H1 (cell line): ENCODE data around the gene CEP192. TPM values are rescaled to one million over a fixed set of nuclear protein-coding genes. Genes with fewer than 3 reads are reported as not detected.

Experiments used
- CTCF ChIA-PET: fragments of 300-600 bp; sonication (Branson Sonifier 250); formaldehyde crosslinking; loops from one replicate; lab custom pipeline; 2021; ENCODE audit not compliant: partially characterized antibody; lab: Charles Lee
- POLR2A ChIA-PET: fragments of 300-600 bp; sonication (Branson Sonifier 250); formaldehyde crosslinking; loops from one replicate; lab custom pipeline; 2021; ENCODE audit warnings: inconsistent platforms; ENCODE audit not compliant: partially characterized antibody; lab: Charles Lee
- DNase-seq, 2 experiments: peaks; one replicate each; pipeline versions ENCODE4 v3.0.0 to v3.0.0-alpha.2; 2010 to 2022; ENCODE audit warnings: low spot score in 2 of 2, low read depth in 1 of 2, mixed read lengths in 1 of 2
- FAIRE-seq: peaks from 2 replicates; lab custom pipeline; 2011; peaks lifted over from hg19 to GRCh38; lab: Jason Lieb, UNC
- H2AFZ ChIP-seq: 2 replicates; pipeline ENCODE4 v1.8.1; 2012; ENCODE audit warnings: low read length, inconsistent platforms
- H2AK5ac ChIP-seq: 2 replicates; pipeline ENCODE4 v1.6.1; 2013; ENCODE audit warnings: low read depth, low read length
- H2BK120ac ChIP-seq: replicated peaks from 2 replicates; pipeline ENCODE3; 2013; ENCODE audit warnings: low read depth, low read length, inconsistent platforms
- H2BK12ac ChIP-seq: 2 replicates; pipeline ENCODE4 v1.6.1; 2013; ENCODE audit warnings: low read depth, low read length
- H2BK15ac ChIP-seq: 2 replicates; pipeline ENCODE4 v1.6.1; 2013; ENCODE audit warnings: low read length
- H2BK20ac ChIP-seq: 2 replicates; pipeline ENCODE4 v1.6.1; 2013; ENCODE audit warnings: low read length
- H2BK5ac ChIP-seq: 2 replicates; pipeline ENCODE4 v1.6.1; 2013; ENCODE audit warnings: low read depth, low read length
- H3K14ac ChIP-seq: 2 replicates; pipeline ENCODE4 v1.6.1; 2013; ENCODE audit warnings: inconsistent platforms; ENCODE audit not compliant: insufficient read length
- H3K18ac ChIP-seq: 2 replicates; pipeline ENCODE4 v1.6.1; 2013; ENCODE audit warnings: low read length; ENCODE audit errors: extremely low read depth
- H3K23ac ChIP-seq: 2 replicates; pipeline ENCODE4 v1.6.1; 2013; ENCODE audit warnings: inconsistent platforms; ENCODE audit not compliant: insufficient read length
- H3K23me2 ChIP-seq: 2 replicates; pipeline ENCODE4 v1.6.1; 2013; ENCODE audit warnings: low read depth, low read length
- H3K27ac ChIP-seq: 2 replicates; pipeline ENCODE4 v1.6.1; 2011; ENCODE audit warnings: low read depth, low read length, inconsistent platforms
- H3K27me3 ChIP-seq, 4 experiments: replicated peaks in 1 of 4; 1 replicate in 1 of 4; 2 replicates in 3 of 4; pipeline versions ENCODE4 v1.6.1 to v1.8.1; 2011 to 2013; ENCODE audit warnings: low read length in 3 of 4, mild to moderate bottlenecking in 3 of 4, inconsistent platforms in 2 of 4, mixed read lengths in 2 of 4, moderate library complexity in 1 of 4; ENCODE audit not compliant: control insufficient read depth in 3 of 4, insufficient read depth in 3 of 4; ENCODE audit errors: extremely low read depth in 1 of 4
- H3K36me3 ChIP-seq, 4 experiments: 2 replicates each; pipeline versions ENCODE4 v1.6.1 to v1.8.1; 2011 to 2013; ENCODE audit warnings: mild to moderate bottlenecking in 4 of 4, low read length in 3 of 4, moderate library complexity in 2 of 4, control low read depth in 1 of 4, inconsistent platforms in 1 of 4; ENCODE audit not compliant: insufficient read depth in 4 of 4, control insufficient read depth in 2 of 4
- H3K4ac ChIP-seq: replicated peaks from 2 replicates; pipeline ENCODE3; 2013; ENCODE audit warnings: low read length, low read depth, mixed read lengths, inconsistent platforms; ENCODE audit not compliant: insufficient read length
- H3K4me1 ChIP-seq, 4 experiments: replicated peaks in 1 of 4; 1 replicate in 1 of 4; 2 replicates in 3 of 4; pipeline versions ENCODE4 v1.6.1 to v1.8.1; 2011 to 2013; ENCODE audit warnings: low read length in 3 of 4, inconsistent platforms in 2 of 4, mixed read lengths in 1 of 4; ENCODE audit not compliant: insufficient read depth in 4 of 4, control insufficient read depth in 3 of 4
- H3K4me2 ChIP-seq, 2 experiments: 2 replicates each; pipeline versions ENCODE4 v1.6.1 to v1.8.1; 2011 to 2013; ENCODE audit warnings: low read depth in 2 of 2, low read length in 2 of 2, control low read depth in 1 of 2, inconsistent platforms in 1 of 2, mild to moderate bottlenecking in 1 of 2; ENCODE audit not compliant: insufficient read depth in 1 of 2
- H3K4me3 ChIP-seq, 4 experiments: fragments of 200-600, 300-600 bp in 1 of 4; sonication (generic), shearing (Covaris generic), sonication (Bioruptor Twin) in 1 of 4; 2 replicates each; pipeline versions ENCODE4 v1.5.1 to v1.8.1; 2011 to 2016; ENCODE audit warnings: low read length in 4 of 4, low read depth in 3 of 4, control low read depth in 2 of 4, inconsistent platforms in 2 of 4, mild to moderate bottlenecking in 2 of 4, mixed read lengths in 1 of 4, moderate library complexity in 1 of 4; ENCODE audit not compliant: insufficient read depth in 2 of 4; ENCODE audit errors: extremely low read depth in 1 of 4
- H3K56ac ChIP-seq: replicated peaks from 2 replicates; pipeline ENCODE3; 2013; ENCODE audit warnings: low read depth, mild to moderate bottlenecking, mixed read lengths, low read length, inconsistent platforms; ENCODE audit not compliant: insufficient read length
- H3K79me1 ChIP-seq: 2 replicates; pipeline ENCODE4 v1.6.1; 2013; ENCODE audit warnings: low read depth, low read length, control low read depth
- H3K79me2 ChIP-seq, 2 experiments: 2 replicates each; pipeline versions ENCODE4 v1.6.1 to v1.8.1; 2012 to 2013; ENCODE audit warnings: low read length in 2 of 2, mild to moderate bottlenecking in 2 of 2, inconsistent platforms in 1 of 2; ENCODE audit not compliant: insufficient read depth in 2 of 2, control insufficient read depth in 1 of 2
- H3K9ac ChIP-seq, 4 experiments: replicated peaks in 1 of 4; 1 replicate in 1 of 4; 2 replicates in 3 of 4; pipeline versions ENCODE4 v1.6.1 to v1.8.1; 2011 to 2013; ENCODE audit warnings: low read depth in 3 of 4, low read length in 3 of 4, control low read depth in 2 of 4, mild to moderate bottlenecking in 2 of 4, moderate library complexity in 2 of 4, inconsistent platforms in 1 of 4; ENCODE audit errors: extremely low read depth in 1 of 4
- H3K9me3 ChIP-seq, 2 experiments: 2 replicates each; pipeline versions ENCODE4 v1.6.1 to v1.8.1; 2012 to 2013; ENCODE audit warnings: mild to moderate bottlenecking in 2 of 2, moderate library complexity in 2 of 2, control low read depth in 1 of 2, inconsistent platforms in 1 of 2, low read depth in 1 of 2, low read length in 1 of 2, mixed read lengths in 1 of 2; ENCODE audit not compliant: insufficient read depth in 2 of 2
- H4K20me1 ChIP-seq, 2 experiments: replicated peaks in 1 of 2; 2 replicates each; pipeline versions ENCODE3 to v1.8.1; 2011 to 2013; ENCODE audit warnings: inconsistent platforms in 2 of 2, low read length in 2 of 2, mild to moderate bottlenecking in 1 of 2; ENCODE audit not compliant: insufficient read depth in 2 of 2, control insufficient read depth in 1 of 2
- H4K5ac ChIP-seq: 2 replicates; pipeline ENCODE4 v1.6.1; 2013; ENCODE audit warnings: low read length, low read depth, mixed read lengths, inconsistent platforms; ENCODE audit not compliant: insufficient read length
- H4K8ac ChIP-seq: 2 replicates; pipeline ENCODE4 v1.8.0; 2013; ENCODE audit warnings: mild to moderate bottlenecking, moderate library complexity, low read length, inconsistent platforms; ENCODE audit not compliant: insufficient read depth; ENCODE audit errors: extremely low read depth
- H4K91ac ChIP-seq: replicated peaks from 2 replicates; pipeline ENCODE3; 2013; ENCODE audit warnings: low read length, mixed read lengths, inconsistent platforms; ENCODE audit not compliant: insufficient read length
- ASH2L ChIP-seq: fragments of 200-600, 300-600 bp; sonication (generic); IDR thresholded peaks from one replicate; pipeline ENCODE4 v1.7.1; 2017; ENCODE audit warnings: low read length
- BACH1 ChIP-seq: IDR thresholded peaks from 2 replicates; pipeline ENCODE4 v1.6.1; 2012; ENCODE audit warnings: low read length, improper control_type of control experiment
- CBX8 ChIP-seq: fragments of 300-800, 300-1000 bp; sonication (generic); IDR thresholded peaks from 2 replicates; pipeline ENCODE4 v1.7.1; 2016; ENCODE audit warnings: low read depth, low read length, borderline replicate concordance
- CTBP2 ChIP-seq: IDR thresholded peaks from 2 replicates; pipeline ENCODE4 v1.7.0; 2011; ENCODE audit warnings: borderline replicate concordance, mild to moderate bottlenecking, moderate library complexity, mixed read lengths, low read length; ENCODE audit not compliant: insufficient read depth, insufficient read length
- EZH2 ChIP-seq: fragments of 200-600 bp; sonication (generic); IDR thresholded peaks from 2 replicates; pipeline ENCODE4 v1.7.1; 2012; ENCODE audit warnings: low read depth, mild to moderate bottlenecking, moderate library complexity, low read length, inconsistent platforms; ENCODE audit not compliant: severe bottlenecking
- KDM4A ChIP-seq: IDR thresholded peaks from one replicate; pipeline ENCODE4 v1.7.1; 2012; ENCODE audit warnings: low read depth, mild to moderate bottlenecking, moderate library complexity, low read length, inconsistent platforms; ENCODE audit not compliant: severe bottlenecking
- NANOG ChIP-seq: IDR thresholded peaks from 2 replicates; pipeline ENCODE4 v1.6.1; 2011; ENCODE audit warnings: low read length, low read depth, mild to moderate bottlenecking, inconsistent platforms; ENCODE audit not compliant: insufficient read depth, poor library complexity, severe bottlenecking
- RFX5 ChIP-seq: IDR thresholded peaks from 2 replicates; pipeline ENCODE4 v1.6.1; 2011; ENCODE audit warnings: low read depth, low read length, improper control_type of control experiment, borderline replicate concordance
- SIRT6 ChIP-seq: IDR thresholded peaks from one replicate; pipeline ENCODE4 v1.7.1; 2012; ENCODE audit warnings: low read length, inconsistent platforms
- ZNF274 ChIP-seq: IDR thresholded peaks from 2 replicates; pipeline ENCODE4 v1.7.0; 2012; ENCODE audit warnings: low read length, borderline replicate concordance; ENCODE audit errors: extremely low read depth
- WGBS, 2 experiments: shearing (Covaris generic) in 1 of 2; methylation state at CpG; one replicate each; pipeline versions ENCODE4 v1.1.6 to v1.1.7; 2013 to 2015; ENCODE audit warnings: low lambda C conversion rate in 2 of 2, mixed read lengths in 2 of 2, inconsistent platforms in 1 of 2, low coverage in 1 of 2, missing lambda C conversion rate in 1 of 2; ENCODE audit not compliant: insufficient replicate concordance in 2 of 2, insufficient coverage in 1 of 2, insufficient read length in 1 of 2; ENCODE audit errors: extremely low coverage in 1 of 2, missing lambda C conversion rate in 1 of 2; 5-methylcytosine and 5-hydroxymethylcytosine counted together
- polyA plus RNA-seq, 7 experiments: library from polyadenylated mRNA; depleted of rRNA in 3 of 7; stranded (reverse) in 5 of 7; unstranded in 2 of 7; fragments of >200 nt in 5 of 7; fragments of 200-250 nt in 2 of 7; gene quantifications; 1 replicate in 5 of 7; 2 replicates in 1 of 7; 4 replicates in 1 of 7; pipeline versions ENCODE4 v1.2.1 to v1.2.3, GENCODE V29; 2011 to 2013; ENCODE audit warnings: missing spikeins in 2 of 7, mixed read lengths in 2 of 7
- total RNA-seq: library from RNA; stranded (reverse); fragmentation: NEBNext Ultra II Directional; extraction: Animal tissue kit (Norgen Biotek cat#: 25700); gene quantifications from 2 replicates; pipeline ENCODE4 v1.2.1, GENCODE V29; 2021
- TF ChIP-seq, protein P1 (sequence below): IDR thresholded peaks from 2 replicates; pipeline ENCODE4 v1.6.1; 2011; ENCODE audit warnings: low read length, improper control_type of control experiment

The CEP192 gene
- total and polyA plus RNA-seq, 2 of the 8 experiments (the other 6 are each of a cell fraction or from before 2014, with no cell fraction given), result 13.4 to 23.1 TPM

DNA sequence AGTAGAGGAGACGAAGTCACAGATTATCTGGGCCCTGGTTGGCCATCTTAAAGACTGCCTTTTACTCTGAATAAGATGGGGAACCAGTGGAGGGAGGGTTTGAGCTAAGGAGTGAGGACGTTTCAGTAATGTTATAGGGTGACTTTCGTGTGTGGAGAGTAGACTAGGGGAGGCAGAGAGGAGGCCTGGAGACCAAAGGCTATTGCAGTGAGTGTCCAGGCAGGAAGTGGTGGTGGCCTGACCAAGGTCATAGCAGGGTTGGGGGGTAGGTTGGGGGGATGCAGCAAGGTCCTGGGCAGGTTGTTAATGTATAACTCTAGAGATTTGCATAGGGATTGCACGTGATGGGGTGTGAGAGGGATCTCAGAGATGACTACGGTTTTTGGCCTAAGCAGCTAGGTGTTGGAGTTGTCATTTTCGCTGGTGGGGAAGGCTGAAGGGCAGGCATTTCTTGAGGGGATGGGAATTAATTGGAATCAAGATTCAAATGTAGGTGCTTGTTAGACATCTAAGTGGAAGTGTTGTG lies 4.9 kb downstream of the CEP192 start:
- no peak for FAIRE-seq
- WGBS, 2 experiments, result 91% methylated on average over 6 of the region's 6 CpGs; no CpG with 5 or more reads in 1 of the 2 experiments
- TF ChIP-seq NANOG, result no peak
- no peak for TF ChIP-seq EZH2
- no peak for TF ChIP-seq CTBP2
- TF ChIP-seq CBX8, result no peak
- TF ChIP-seq KDM4A, result no peak
- TF ChIP-seq BACH1, result no peak
- no peak for TF ChIP-seq RFX5
- no peak for TF ChIP-seq SIRT6
- TF ChIP-seq, protein P1, sequence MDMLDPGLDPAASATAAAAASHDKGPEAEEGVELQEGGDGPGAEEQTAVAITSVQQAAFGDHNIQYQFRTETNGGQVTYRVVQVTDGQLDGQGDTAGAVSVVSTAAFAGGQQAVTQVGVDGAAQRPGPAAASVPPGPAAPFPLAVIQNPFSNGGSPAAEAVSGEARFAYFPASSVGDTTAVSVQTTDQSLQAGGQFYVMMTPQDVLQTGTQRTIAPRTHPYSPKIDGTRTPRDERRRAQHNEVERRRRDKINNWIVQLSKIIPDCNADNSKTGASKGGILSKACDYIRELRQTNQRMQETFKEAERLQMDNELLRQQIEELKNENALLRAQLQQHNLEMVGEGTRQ, result no peak
- no peak for TF ChIP-seq ASH2L
- TF ChIP-seq ZNF274, result no peak

More for the DNA sequence above, 4.9 kb downstream of the CEP192 start:
- Histone ChIP-seq H3K27ac (no peak overlapping the region), H3K9ac (no peak overlapping the region), H2BK20ac (no peak overlapping the region), H3K4me2 (no peak overlapping the region), H2AFZ (no peak overlapping the region), H3K14ac (no peak overlapping the region), H4K8ac (no peak overlapping the region), H3K27me3 (no peaks in the 10 kb centered on the region), H2AK5ac (no peak overlapping the region), H2BK12ac (no peak overlapping the region), H3K18ac (no peak overlapping the region), H2BK5ac (no peak overlapping the region), H3K36me3 (peaks cover 0 to 5% (median 1%) of the 10 kb centered on the region in 4 experiments; a peak in 1 of 8 replicates), H3K4me3 (no peak overlapping the region), H3K79me1 (peaks cover 23% of the 10 kb centered on the region), H3K23ac (no peak overlapping the region), H3K4me1 (peaks cover 0 to 6% (median 1%) of the 10 kb centered on the region in 4 experiments; a peak in 2 of 7 replicates), H4K91ac (no peak overlapping the region), H3K79me2 (peaks cover 31 to 77% of the 10 kb centered on the region in 2 experiments), H3K56ac (no peak overlapping the region), H4K5ac (no peak overlapping the region), H3K9me3 (no peaks in the 10 kb centered on the region), H2BK120ac (no peak overlapping the region), H3K23me2 (peaks cover 8% of the 10 kb centered on the region), H3K4ac (no peak overlapping the region), H4K20me1 (peaks cover 1 to 2% of the 10 kb centered on the region in 2 experiments), H2BK15ac (no peak overlapping the region)
- no peak for DNase-seq
- ChIA-PET CTCF (no interaction called here), POLR2A (interaction anchor here (0.5 kb wide), 1 partner anchor 269 kb away, joined by 3 read pairs; no protein-coding TSS in a partner anchor)
